ENCODE results near the gene COX7A2L.
"Not testable (repeated sequence)": the region's sequence is repeated elsewhere in the genome, so short reads cannot be mapped to it uniquely, and the experiment has no call there.

DNA sequence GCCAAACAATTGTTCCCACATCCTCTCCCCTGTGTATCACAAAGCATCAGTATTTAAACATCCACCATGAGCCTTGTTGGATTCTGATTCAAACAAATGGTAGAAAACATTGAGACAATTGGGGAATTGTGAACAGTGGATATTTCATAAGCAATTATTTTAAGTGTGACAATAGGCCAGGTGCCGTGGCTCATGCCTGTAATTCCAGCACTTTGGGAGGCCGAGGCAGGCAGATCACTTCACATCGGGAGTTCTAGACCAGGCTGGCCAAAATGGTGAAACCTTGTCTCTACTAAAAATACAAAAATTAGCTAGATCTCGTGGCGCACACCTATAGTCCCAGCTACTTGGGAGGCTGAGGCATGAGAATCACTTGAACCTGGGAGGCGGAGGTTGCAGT lies 26.2 kb downstream of the COX7A2L start:
- TF ChIP-seq POLR2A (IDR thresholded peaks at IDR 0.05): not testable (repeated sequence)
- TF ChIP-seq, protein P1, sequence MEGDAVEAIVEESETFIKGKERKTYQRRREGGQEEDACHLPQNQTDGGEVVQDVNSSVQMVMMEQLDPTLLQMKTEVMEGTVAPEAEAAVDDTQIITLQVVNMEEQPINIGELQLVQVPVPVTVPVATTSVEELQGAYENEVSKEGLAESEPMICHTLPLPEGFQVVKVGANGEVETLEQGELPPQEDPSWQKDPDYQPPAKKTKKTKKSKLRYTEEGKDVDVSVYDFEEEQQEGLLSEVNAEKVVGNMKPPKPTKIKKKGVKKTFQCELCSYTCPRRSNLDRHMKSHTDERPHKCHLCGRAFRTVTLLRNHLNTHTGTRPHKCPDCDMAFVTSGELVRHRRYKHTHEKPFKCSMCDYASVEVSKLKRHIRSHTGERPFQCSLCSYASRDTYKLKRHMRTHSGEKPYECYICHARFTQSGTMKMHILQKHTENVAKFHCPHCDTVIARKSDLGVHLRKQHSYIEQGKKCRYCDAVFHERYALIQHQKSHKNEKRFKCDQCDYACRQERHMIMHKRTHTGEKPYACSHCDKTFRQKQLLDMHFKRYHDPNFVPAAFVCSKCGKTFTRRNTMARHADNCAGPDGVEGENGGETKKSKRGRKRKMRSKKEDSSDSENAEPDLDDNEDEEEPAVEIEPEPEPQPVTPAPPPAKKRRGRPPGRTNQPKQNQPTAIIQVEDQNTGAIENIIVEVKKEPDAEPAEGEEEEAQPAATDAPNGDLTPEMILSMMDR (IDR thresholded peaks at IDR 0.05): not testable (repeated sequence)
